H7 (cell line): Measurements from ENCODE around the gene GNG7. TPM values are rescaled to one million over a fixed set of nuclear protein-coding genes. Genes with fewer than 3 reads are reported as not detected.
A peak's percentile ranks its signal among the peaks of the same experiment; 100 is the strongest.
"Not testable (repeated sequence)": the region's sequence is repeated elsewhere in the genome, so short reads cannot be mapped to it uniquely, and the experiment has no call there.

Experiments
- DNase-seq: peaks from one replicate; pipeline ENCODE4 v3.0.0; 2012
- H3K27me3 ChIP-seq: 2 replicates; pipeline ENCODE4 v1.6.0; 2011; ENCODE audit warnings: mild to moderate bottlenecking, low read length; ENCODE audit not compliant: control insufficient read depth, insufficient read depth
- H3K36me3 ChIP-seq: replicated peaks from 2 replicates; pipeline ENCODE4 v1.5.1; 2011; ENCODE audit warnings: low read length; ENCODE audit not compliant: control insufficient read depth, insufficient read depth
- H3K4me3 ChIP-seq: 2 replicates; pipeline ENCODE4 v1.5.1; 2011; ENCODE audit warnings: low read depth, mild to moderate bottlenecking, control low read depth, low read length, moderate library complexity; ENCODE audit not compliant: insufficient read depth
- total RNA-seq: library from RNA; depleted of rRNA; stranded (reverse); fragments of >200 nt; shearing (Covaris generic); gene quantifications from 2 replicates; pipeline ENCODE4 v1.2.3, GENCODE V29; 2014

Gene GNG7
- total RNA-seq, 1 experiment from 2014 or later, result 1.1 TPM

- H3K27me3 ChIP-seq, result no peaks in the 10 kb centered on the region
- DNase-seq, result peak; percentile 30
- H3K36me3 ChIP-seq, result no peaks in the 10 kb centered on the region
- H3K4me3 ChIP-seq, result no peak overlapping the region
These were observed 168.6 kb downstream of the GNG7 start for GRCh38 chr19:2533686-2534422.

GRCh38 chr19:2533072-2533425 lies 169.4 kb downstream of the GNG7 start:
- Histone ChIP-seq H3K36me3 (no peaks in the 10 kb centered on the region), H3K27me3 (no peaks in the 10 kb centered on the region), H3K4me3 (no peak overlapping the region)
- no peak for DNase-seq

GRCh38 chr19:2532252-2533071 lies 170.0 kb downstream of the GNG7 start:
- Histone ChIP-seq H3K4me3 (no peak overlapping the region), H3K36me3 (no peaks in the 10 kb centered on the region), H3K27me3 (no peaks in the 10 kb centered on the region)
- DNase-seq, result no peak

- not testable (repeated sequence) for H3K4me3 ChIP-seq, H3K36me3 ChIP-seq, H3K27me3 ChIP-seq, DNase-seq
These were observed 172.6 kb downstream of the GNG7 start for GRCh38 chr19:2529942-2530341.

GRCh38 chr19:2529473-2529918 lies 173.0 kb downstream of the GNG7 start:
- Histone ChIP-seq H3K27me3 (no peaks in the 10 kb centered on the region), H3K4me3 (no peak overlapping the region), H3K36me3 (no peaks in the 10 kb centered on the region)
- DNase-seq, result no peak

GRCh38 chr19:2528675-2529101 lies 173.8 kb downstream of the GNG7 start:
- Histone ChIP-seq H3K4me3 (no peak overlapping the region), H3K27me3 (no peaks in the 10 kb centered on the region), H3K36me3 (no peaks in the 10 kb centered on the region)
- DNase-seq, result no peak

GRCh38 chr19:2527686-2528085 lies 174.8 kb downstream of the GNG7 start:
- Histone ChIP-seq H3K27me3 (no peaks in the 10 kb centered on the region), H3K36me3 (no peaks in the 10 kb centered on the region), H3K4me3 (no peak overlapping the region)
- no peak for DNase-seq

GRCh38 chr19:2527171-2527570 lies 175.3 kb downstream of the GNG7 start:
- Histone ChIP-seq H3K27me3 (no peaks in the 10 kb centered on the region), H3K4me3 (no peak overlapping the region), H3K36me3 (no peaks in the 10 kb centered on the region)
- peak; percentile 48 for DNase-seq

GRCh38 chr19:2524840-2525723 lies 177.4 kb downstream of the GNG7 start:
- no peaks in the 10 kb centered on the region for H3K36me3 ChIP-seq
- no peak overlapping the region for H3K4me3 ChIP-seq
- H3K27me3 ChIP-seq, result no peaks in the 10 kb centered on the region
- DNase-seq, result peak; percentile 77

GRCh38 chr19:2524361-2524839 lies 178.1 kb downstream of the GNG7 start:
- DNase-seq, result no peak
- no peak overlapping the region for H3K4me3 ChIP-seq
- no peaks in the 10 kb centered on the region for H3K36me3 ChIP-seq

GRCh38 chr19:2523630-2524311 lies 178.7 kb downstream of the GNG7 start:
- Histone ChIP-seq H3K27me3 (no peaks in the 10 kb centered on the region), H3K4me3 (no peak overlapping the region), H3K36me3 (no peaks in the 10 kb centered on the region)
- peak; percentile 66 for DNase-seq

More at GRCh38 chr19:2524361-2524839, 178.1 kb downstream of the GNG7 start:
- H3K27me3 ChIP-seq, result no peaks in the 10 kb centered on the region

- no peak for DNase-seq
- no peak overlapping the region for H3K4me3 ChIP-seq
- no peaks in the 10 kb centered on the region for H3K36me3 ChIP-seq
- H3K27me3 ChIP-seq, result no peaks in the 10 kb centered on the region
These were observed 183.0 kb downstream of the GNG7 start for GRCh38 chr19:2519482-2519881.

GRCh38 chr19:2518856-2519255 lies 183.6 kb downstream of the GNG7 start:
- not testable (repeated sequence) for H3K4me3 ChIP-seq, DNase-seq, H3K27me3 ChIP-seq, H3K36me3 ChIP-seq
